Measurements from ENCODE around the gene RAB6B. TPM values are rescaled to one million over a fixed set of nuclear protein-coding genes. Genes with fewer than 3 reads are reported as not detected.

Gene RAB6B
- total RNA-seq, 6 experiments from 2014 or later, result 1.6 to 5.4 (median 2.1) TPM

GRCh38 chr3:133891662-133892378 lies 3.9 kb downstream of the RAB6B start:
- TF ChIP-seq, protein P1, sequence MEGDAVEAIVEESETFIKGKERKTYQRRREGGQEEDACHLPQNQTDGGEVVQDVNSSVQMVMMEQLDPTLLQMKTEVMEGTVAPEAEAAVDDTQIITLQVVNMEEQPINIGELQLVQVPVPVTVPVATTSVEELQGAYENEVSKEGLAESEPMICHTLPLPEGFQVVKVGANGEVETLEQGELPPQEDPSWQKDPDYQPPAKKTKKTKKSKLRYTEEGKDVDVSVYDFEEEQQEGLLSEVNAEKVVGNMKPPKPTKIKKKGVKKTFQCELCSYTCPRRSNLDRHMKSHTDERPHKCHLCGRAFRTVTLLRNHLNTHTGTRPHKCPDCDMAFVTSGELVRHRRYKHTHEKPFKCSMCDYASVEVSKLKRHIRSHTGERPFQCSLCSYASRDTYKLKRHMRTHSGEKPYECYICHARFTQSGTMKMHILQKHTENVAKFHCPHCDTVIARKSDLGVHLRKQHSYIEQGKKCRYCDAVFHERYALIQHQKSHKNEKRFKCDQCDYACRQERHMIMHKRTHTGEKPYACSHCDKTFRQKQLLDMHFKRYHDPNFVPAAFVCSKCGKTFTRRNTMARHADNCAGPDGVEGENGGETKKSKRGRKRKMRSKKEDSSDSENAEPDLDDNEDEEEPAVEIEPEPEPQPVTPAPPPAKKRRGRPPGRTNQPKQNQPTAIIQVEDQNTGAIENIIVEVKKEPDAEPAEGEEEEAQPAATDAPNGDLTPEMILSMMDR (IDR thresholded peaks at IDR 0.05), result no peak
- Mint-ChIP-seq H3K27ac (no peak overlapping the region), H3K4me3 (no peak overlapping the region), H3K36me3 (ENCODE audit: low read depth) (no peaks in the 10 kb centered on the region), H3K9me3 (no peaks in the 10 kb centered on the region), H3K4me1 (ENCODE audit: low read depth) (no peaks in the 10 kb centered on the region; the same call in 1 of the 2 replicates), H3K27me3 (ENCODE audit: insufficient read depth) (peaks cover 18% of the 10 kb centered on the region)
- DNase-seq, result no peak

- Mint-ChIP-seq H3K9me3 (no peaks in the 10 kb centered on the region), H3K27ac (no peak overlapping the region), H3K4me3 (no peak overlapping the region), H3K27me3 (ENCODE audit: insufficient read depth) (peaks cover 15% of the 10 kb centered on the region), H3K36me3 (ENCODE audit: low read depth) (no peaks in the 10 kb centered on the region), H3K4me1 (ENCODE audit: low read depth) (no peaks in the 10 kb centered on the region; the same call in 1 of the 2 replicates)
- TF ChIP-seq, protein P1 (IDR thresholded peaks at IDR 0.05), result no peak
- DNase-seq, result no peak
Observed at GRCh38 chr3:133890972-133891644, 4.6 kb downstream of the RAB6B start.

DNA sequence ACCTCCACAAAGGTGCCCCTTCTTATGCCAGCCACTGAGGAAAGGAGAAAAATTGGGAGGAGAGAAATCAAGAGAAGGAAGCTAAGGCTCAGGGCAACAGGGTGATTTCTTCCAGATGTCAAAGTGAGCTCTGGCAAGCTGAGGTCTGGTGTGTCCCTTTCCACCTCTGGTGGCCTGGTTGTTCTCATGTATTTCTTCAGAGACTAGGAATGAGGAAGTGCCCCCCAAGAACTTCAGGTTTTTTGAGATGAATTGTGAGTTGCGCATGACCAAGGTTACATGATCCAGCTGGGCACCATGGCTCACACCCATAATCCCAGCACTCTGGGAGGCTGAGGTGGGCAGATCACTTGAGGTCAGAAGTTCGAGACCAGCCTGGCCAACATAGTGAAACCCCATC lies 5.6 kb downstream of the RAB6B start:
- Mint-ChIP-seq H3K4me3 (no peak overlapping the region), H3K9me3 (no peaks in the 10 kb centered on the region), H3K36me3 (ENCODE audit: low read depth) (no peaks in the 10 kb centered on the region), H3K27me3 (ENCODE audit: insufficient read depth) (peaks cover 21% of the 10 kb centered on the region), H3K27ac (no peak overlapping the region), H3K4me1 (ENCODE audit: low read depth) (no peaks in the 10 kb centered on the region; the same call in 1 of the 2 replicates)
- TF ChIP-seq, protein P1 (IDR thresholded peaks at IDR 0.05), result no peak
- no peak for DNase-seq

- Mint-ChIP-seq H3K36me3 (ENCODE audit: low read depth) (no peaks in the 10 kb centered on the region), H3K27me3 (ENCODE audit: insufficient read depth) (peaks cover 29% of the 10 kb centered on the region), H3K4me3 (no peak overlapping the region), H3K9me3 (no peaks in the 10 kb centered on the region), H3K4me1 (ENCODE audit: low read depth) (no peaks in the 10 kb centered on the region; the same call in 1 of the 2 replicates), H3K27ac (no peak overlapping the region)
- TF ChIP-seq, protein P1 (IDR thresholded peaks at IDR 0.05), result no peak
- DNase-seq, result no peak
Observed at GRCh38 chr3:133888726-133889340, 6.8 kb downstream of the RAB6B start.

DNA sequence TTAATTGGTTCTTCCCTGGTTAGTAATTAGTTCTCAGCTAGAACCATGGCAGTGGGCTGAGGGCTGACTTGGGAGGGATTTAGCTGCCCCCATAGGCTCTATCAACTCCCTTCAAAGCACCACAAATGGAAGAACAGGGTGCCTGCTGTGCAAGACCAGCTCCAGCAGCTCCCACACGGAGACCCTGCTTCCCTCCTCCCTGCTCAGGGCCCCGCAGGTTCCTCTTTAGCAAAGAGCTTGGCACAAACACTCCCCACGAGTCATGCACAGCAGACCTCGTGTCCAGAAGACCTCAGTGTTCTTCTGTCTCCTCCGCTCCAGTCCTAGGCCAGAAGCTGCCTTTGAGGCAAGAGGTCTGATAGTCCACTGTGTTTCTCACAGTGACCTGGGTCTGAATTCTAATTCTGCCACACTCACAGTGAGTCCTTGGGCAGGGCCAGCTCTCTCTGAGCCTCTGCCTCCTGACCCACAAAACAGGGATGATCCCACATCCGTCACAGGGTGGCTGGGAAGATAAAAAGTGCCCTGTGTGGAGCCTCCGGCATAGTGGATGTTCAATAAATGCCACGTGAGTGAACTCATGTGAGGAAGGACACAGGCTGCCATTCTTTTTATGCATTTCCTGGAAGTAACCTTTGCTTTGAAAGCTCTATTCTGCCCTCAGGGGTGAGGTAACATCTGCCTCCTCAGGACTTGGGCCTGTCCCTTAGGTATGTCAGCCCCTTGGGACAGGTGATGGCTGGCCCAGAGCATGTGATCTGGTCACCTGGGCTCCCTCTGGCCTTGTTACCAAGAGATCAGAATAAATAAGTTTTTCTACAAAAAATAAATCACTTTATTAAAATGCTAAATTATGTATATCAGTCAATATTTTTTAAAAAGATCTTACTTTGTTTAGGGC lies 7.6 kb downstream of the RAB6B start:
- Mint-ChIP-seq H3K36me3 (ENCODE audit: low read depth) (no peaks in the 10 kb centered on the region), H3K27ac (no peak overlapping the region), H3K4me1 (ENCODE audit: low read depth) (no peaks in the 10 kb centered on the region), H3K27me3 (ENCODE audit: insufficient read depth) (peaks cover 29% of the 10 kb centered on the region), H3K4me3 (no peak overlapping the region), H3K9me3 (no peaks in the 10 kb centered on the region)
- TF ChIP-seq, protein P1 (IDR thresholded peaks at IDR 0.05), result no peak
- DNase-seq, result no peak

Data from HFFc6 (cell line).